ENCODE results near the gene ENGASE.

DNA sequence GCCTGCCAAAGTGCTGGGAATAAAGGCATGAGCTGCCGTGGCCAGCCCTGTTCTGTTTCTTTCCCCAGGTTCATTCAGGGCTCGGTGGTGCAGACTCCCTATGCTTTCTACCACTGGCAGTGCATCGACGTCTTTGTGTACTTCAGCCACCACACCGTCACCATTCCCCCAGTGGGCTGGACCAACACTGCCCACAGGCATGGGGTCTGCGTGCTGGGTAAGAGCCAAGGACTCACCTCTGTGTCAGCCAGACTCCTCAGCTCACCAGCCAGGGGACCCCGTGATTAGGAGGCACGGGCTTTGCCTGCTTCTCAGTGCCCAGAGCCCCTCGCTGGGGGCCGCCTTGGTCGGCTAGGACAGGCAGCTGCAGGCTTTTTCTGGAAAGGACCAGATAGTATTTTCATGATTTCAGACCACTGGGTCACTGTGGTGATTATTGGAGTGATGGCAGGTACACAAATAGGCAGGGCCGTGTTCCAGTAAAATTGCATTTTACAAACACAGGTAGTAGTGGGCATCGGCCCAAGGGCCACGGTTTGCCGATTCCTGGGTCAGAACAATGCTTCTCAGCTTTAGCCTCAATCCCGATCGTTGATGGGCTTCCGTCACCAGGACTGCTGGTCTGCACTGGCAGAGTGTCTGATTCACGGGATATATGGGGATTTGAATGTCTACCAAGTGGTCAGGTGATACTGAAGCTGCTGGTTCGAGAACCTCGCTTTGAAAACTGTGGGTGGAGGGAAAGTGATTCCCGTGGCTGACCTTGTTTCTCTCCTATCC, 5.0 kb downstream of the ENGASE start:
- no peak for TF ChIP-seq EZH2 (IDR thresholded peaks at IDR 0.05)
- TF ChIP-seq POLR2AphosphoS5 (IDR thresholded peaks at IDR 0.05; ENCODE audit: borderline replicate concordance, low read depth, low read length): no peak
- TF ChIP-seq FOXP2 (optimal IDR thresholded peaks at IDR 0.05; ENCODE audit: control extremely low read depth, extremely low read length, insufficient read depth): no peak
